SHP77 (cell line): ENCODE results near the gene BRD4.

ENCODE experiments used
- DNase-seq, 2 experiments: peaks; one replicate each; lab custom pipeline; 2025; lab: John Stamatoyannopoulos, UW

The BRD4 gene

GRCh38 chr19:15313649-15314279 lies 18.6 kb downstream of the BRD4 start:
- DNase-seq = no peak

- DNase-seq = no peak
Observed at GRCh38 chr19:15307169-15307568, 25.2 kb downstream of the BRD4 start.

- DNase-seq = no peak
Observed at GRCh38 chr19:15305582-15306334, 26.6 kb downstream of the BRD4 start.

- peak in 1 of 2 experiments; percentile 60 for DNase-seq
Observed at GRCh38 chr19:15304140-15304705, 28.1 kb downstream of the BRD4 start.

- no peak for DNase-seq
Observed at GRCh38 chr19:15303105-15303780, 29.1 kb downstream of the BRD4 start.

- no peak for DNase-seq
Observed at GRCh38 chr19:15300533-15301197, 31.7 kb downstream of the BRD4 start.

GRCh38 chr19:15299568-15300409 lies 32.5 kb downstream of the BRD4 start:
- no peak for DNase-seq

- no peak for DNase-seq
Observed at GRCh38 chr19:15298847-15299567, 33.3 kb downstream of the BRD4 start.

- DNase-seq = peak; percentile 95 to 97
Observed at GRCh38 chr19:15297416-15298224, 34.7 kb downstream of the BRD4 start.

GRCh38 chr19:15296841-15297415 lies 35.4 kb downstream of the BRD4 start:
- no peak for DNase-seq

GRCh38 chr19:15296353-15296752 lies 36.0 kb downstream of the BRD4 start:
- no peak for DNase-seq

- no peak for DNase-seq
Observed at GRCh38 chr19:15294561-15294990, 37.8 kb downstream of the BRD4 start.

GRCh38 chr19:15293781-15294491 lies 38.4 kb downstream of the BRD4 start:
- DNase-seq = no peak

GRCh38 chr19:15292847-15293582 lies 39.3 kb downstream of the BRD4 start:
- no peak for DNase-seq

GRCh38 chr19:15292140-15292539 lies 40.2 kb downstream of the BRD4 start:
- no peak for DNase-seq

- no peak for DNase-seq
Observed at GRCh38 chr19:15291548-15292021, 40.8 kb downstream of the BRD4 start.

- DNase-seq = no peak
Observed at GRCh38 chr19:15291089-15291488, 41.2 kb downstream of the BRD4 start.

- DNase-seq = no peak
Observed at GRCh38 chr19:15290166-15290565, 42.2 kb downstream of the BRD4 start.
